ENCODE results near the gene HINFP. TPM values are rescaled to one million over a fixed set of nuclear protein-coding genes. Genes with fewer than 3 reads are reported as not detected.

HINFP gene
- total RNA-seq, 4 donors from 2014 or later = 21.9 to 36.1 (median 27.0) TPM

- Histone ChIP-seq H3K9me3 (no peaks in the 10 kb centered on the region), H3K27ac (no peak overlapping the region), H3K36me3 (no peaks in the 10 kb centered on the region), H3K4me1 (peaks cover 0 to under 1% (median 0%) of the 10 kb centered on the region in 4 donors), H3K27me3 (peaks cover 0 to 4% of the 10 kb centered on the region in 2 donors), H3K4me3 (no peak overlapping the region)
- WGBS, 2 donors = 46 to 47% methylated on average over 8 of the region's 8 CpGs
- TF ChIP-seq EP300 (IDR thresholded peaks at IDR 0.05) (no peak), CTCF (IDR thresholded peaks at IDR 0.05) (no peak), POLR2A (IDR thresholded peaks at IDR 0.05) (no peak)
- DNase-seq (ENCODE audit: low spot score in 2 of 2) = no peak
These were observed 34.5 kb downstream of the HINFP start for GRCh38 chr11:119155733-119156492.

DNA sequence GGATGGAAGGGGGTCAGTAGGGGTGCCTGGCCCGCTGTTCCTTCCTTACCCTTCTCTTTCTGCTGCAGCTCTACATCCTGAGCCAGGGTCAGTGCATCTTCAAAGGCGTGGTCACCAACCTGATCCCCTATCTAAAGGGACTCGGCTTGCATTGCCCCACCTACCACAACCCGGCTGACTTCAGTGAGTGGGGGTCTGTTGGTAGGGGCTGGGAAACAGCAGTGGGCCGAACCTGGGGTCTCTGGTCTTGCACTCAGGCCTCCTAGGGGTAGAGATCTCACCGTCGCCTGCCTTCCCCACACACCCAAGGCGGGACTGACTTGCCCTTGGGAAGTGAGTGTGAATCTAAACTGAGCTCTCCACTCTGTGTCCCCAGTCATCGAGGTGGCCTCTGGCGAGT lies 35.1 kb downstream of the HINFP start:
- H3K4me1 ChIP-seq = no peaks in the 10 kb centered on the region

DNA sequence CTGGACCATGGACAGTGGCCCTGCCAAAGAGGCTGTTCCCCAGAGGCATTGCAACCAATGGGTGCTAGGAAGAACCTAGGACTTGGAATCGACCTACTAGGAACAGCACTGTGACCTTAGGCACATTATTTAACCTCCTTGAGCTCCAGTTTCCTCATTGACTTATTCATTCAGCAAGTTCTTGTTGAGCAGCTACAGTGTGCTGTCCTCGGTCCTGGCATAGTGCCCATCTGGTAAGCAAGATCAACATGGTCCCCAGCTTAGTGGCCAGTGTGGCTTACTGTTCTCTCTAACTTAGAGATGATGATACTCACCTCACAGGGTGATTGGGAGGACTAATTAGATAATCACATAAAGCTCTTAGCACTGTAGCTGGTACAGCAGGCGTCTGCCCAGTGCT lies 35.7 kb downstream of the HINFP start:
- Histone ChIP-seq H3K27ac (no peak overlapping the region), H3K27me3 (peaks cover 0 to 4% of the 10 kb centered on the region in 2 donors), H3K36me3 (no peaks in the 10 kb centered on the region), H3K4me1 (no peaks in the 10 kb centered on the region), H3K4me3 (no peak overlapping the region), H3K9me3 (no peaks in the 10 kb centered on the region)
- TF ChIP-seq CTCF (IDR thresholded peaks at IDR 0.05) = no peak
- no peak for TF ChIP-seq EP300 (IDR thresholded peaks at IDR 0.05)
- no peak for TF ChIP-seq POLR2A (IDR thresholded peaks at IDR 0.05)
- no peak for DNase-seq (ENCODE audit: low spot score in 2 of 2)
- 40 to 54% methylated on average over 3 of the region's 3 CpGs for WGBS, 2 donors

More for the DNA sequence above, 35.1 kb downstream of the HINFP start:
- H3K4me3 ChIP-seq = no peak overlapping the region
- DNase-seq (ENCODE audit: low spot score in 2 of 2) = no peak
- TF ChIP-seq POLR2A (IDR thresholded peaks at IDR 0.05) (no peak), EP300 (IDR thresholded peaks at IDR 0.05) (no peak), CTCF (IDR thresholded peaks at IDR 0.05) (no peak)
- H3K36me3 ChIP-seq = no peaks in the 10 kb centered on the region
- WGBS, 2 donors = 85 to 87% methylated on average over 9 of the region's 10 CpGs
- H3K9me3 ChIP-seq = no peaks in the 10 kb centered on the region
- peaks cover 0 to 4% of the 10 kb centered on the region in 2 donors for H3K27me3 ChIP-seq
- no peak overlapping the region for H3K27ac ChIP-seq

GRCh38 chr11:119158467-119158866 lies 37.1 kb downstream of the HINFP start:
- Histone ChIP-seq H3K27ac (no peak overlapping the region), H3K36me3 (no peaks in the 10 kb centered on the region), H3K9me3 (no peaks in the 10 kb centered on the region), H3K27me3 (no peaks in the 10 kb centered on the region), H3K4me1 (no peaks in the 10 kb centered on the region), H3K4me3 (no peak overlapping the region)
- TF ChIP-seq CTCF (IDR thresholded peaks at IDR 0.05) (no peak), POLR2A (IDR thresholded peaks at IDR 0.05) (no peak), EP300 (IDR thresholded peaks at IDR 0.05) (no peak)
- WGBS, 2 donors = 94% methylated on average over 13 of the region's 13 CpGs
- DNase-seq (ENCODE audit: low spot score in 2 of 2) = no peak

GRCh38 chr11:119160151-119160550 lies 38.8 kb downstream of the HINFP start:
- Histone ChIP-seq H3K36me3 (no peaks in the 10 kb centered on the region), H3K27me3 (no peaks in the 10 kb centered on the region), H3K4me1 (no peaks in the 10 kb centered on the region), H3K9me3 (no peaks in the 10 kb centered on the region), H3K27ac (no peak overlapping the region), H3K4me3 (no peak overlapping the region)
- TF ChIP-seq CTCF (IDR thresholded peaks at IDR 0.05) (no peak), POLR2A (IDR thresholded peaks at IDR 0.05) (no peak), EP300 (IDR thresholded peaks at IDR 0.05) (no peak)
- 94 to 100% methylated on average over 3 to 8 of the region's 9 CpGs for WGBS, 2 donors
- DNase-seq (ENCODE audit: low spot score in 2 of 2) = no peak

Measured in tibial nerve (tissue), 4 donors.